Right lobe of liver (tissue), 6 donors: Measurements from ENCODE around the gene LRBA. TPM values are rescaled to one million over a fixed set of nuclear protein-coding genes. Genes with fewer than 3 reads are reported as not detected.

Experiments used
- ATAC-seq, 4 donors: fragments of 200-7000 bp; cut with Tn5 transposase; one replicate each; pipeline ENCODE4 v1.9.1; 2020; ENCODE audit warnings: mild to moderate bottlenecking in 4 of 4, moderate library complexity in 4 of 4
- DNase-seq, 3 donors: peaks; one replicate each; pipeline ENCODE4 v3.0.0-alpha.2; 2020
- H3K27ac ChIP-seq, 3 donors: fragments of 200-600 bp; one replicate each; pipeline ENCODE4 v1.8.0; 2022
- H3K27me3 ChIP-seq, 2 donors: fragments of 200-600 bp; one replicate each; pipeline ENCODE4 v1.8.0; 2022
- H3K36me3 ChIP-seq, 4 donors: fragments of 200-600 bp; sonication (generic) in 1 of 4; one replicate each; pipeline versions ENCODE4 v1.5.1 to v1.8.0; 2017 to 2022; ENCODE audit warnings: control low read depth in 1 of 4
- H3K4me1 ChIP-seq, 4 donors: fragments of 200-600 bp; sonication (generic) in 1 of 4; one replicate each; pipeline versions ENCODE4 v1.5.1 to v1.8.0; 2017 to 2022; ENCODE audit warnings: control low read depth in 1 of 4
- H3K4me3 ChIP-seq, 3 donors: fragments of 200-600 bp; one replicate each; pipeline ENCODE4 v1.8.0; 2022
- H3K9me3 ChIP-seq, 4 donors: fragments of 200-600 bp; sonication (generic) in 1 of 4; one replicate each; pipeline versions ENCODE4 v1.5.1 to v1.8.0; 2017 to 2022; ENCODE audit warnings: control low read depth in 1 of 4
- POLR2A ChIP-seq: fragments of 450-650 bp; IDR thresholded peaks from one replicate; pipeline ENCODE4 v1.6.1; 2017; ENCODE audit warnings: antibody characterized with exemption, mild to moderate bottlenecking
- WGBS: methylation state at CpG from one replicate; pipeline ENCODE4 v1.1.6; 2018; ENCODE audit warnings: low coverage, low lambda C conversion rate; ENCODE audit not compliant: insufficient coverage; ENCODE audit errors: missing lambda C conversion rate; 5-methylcytosine and 5-hydroxymethylcytosine counted together
- intact Hi-C, 2 donors: fragments of 100-400 bp; cut with DNase I; formaldehyde crosslinking; loops; one replicate each; pipeline versions ENCODE4 v1.11.2 to v1.14.1; 2022
- total RNA-seq, 6 experiments: library from RNA; depleted of rRNA in 2 of 6; stranded (reverse); fragments of >200 nt in 2 of 6; fragmentation: NEBNext Ultra II Directional in 3 of 6; extraction: Animal tissue kit (Norgen Biotek cat#: 25700) in 3 of 6; gene quantifications; one replicate each; pipeline versions ENCODE4 v1.1.0 to v1.2.4, GENCODE V29; 2016 to 2023
- TF ChIP-seq, protein P1 (sequence below), 4 donors: fragments of 200-600 bp in 3 of 4; fragments of 450-650 bp in 1 of 4; IDR thresholded peaks; one replicate each; pipeline versions ENCODE4 v1.5.1 to v1.8.0; 2016 to 2022; ENCODE audit warnings: antibody characterized with exemption in 4 of 4, mild to moderate bottlenecking in 2 of 4
- donor health status: DM: no; HTN: yes; CAD: no.
- donor health status: DM: no; HTN: no; CAD: no.
- donor health status: DM: no; HTN: no; CAD: no.
- donor health status: DM: no; HTN: yes; CAD: no.
- donor health status: DM: no; HTN: yes; CAD: no.

The LRBA gene
- total RNA-seq, 6 experiments from 2014 or later, result 18.9 to 48.1 (median 24.5) TPM

GRCh38 chr4:150238591-150238990 lies 776.5 kb downstream of the LRBA start:
- TF ChIP-seq, protein P1, sequence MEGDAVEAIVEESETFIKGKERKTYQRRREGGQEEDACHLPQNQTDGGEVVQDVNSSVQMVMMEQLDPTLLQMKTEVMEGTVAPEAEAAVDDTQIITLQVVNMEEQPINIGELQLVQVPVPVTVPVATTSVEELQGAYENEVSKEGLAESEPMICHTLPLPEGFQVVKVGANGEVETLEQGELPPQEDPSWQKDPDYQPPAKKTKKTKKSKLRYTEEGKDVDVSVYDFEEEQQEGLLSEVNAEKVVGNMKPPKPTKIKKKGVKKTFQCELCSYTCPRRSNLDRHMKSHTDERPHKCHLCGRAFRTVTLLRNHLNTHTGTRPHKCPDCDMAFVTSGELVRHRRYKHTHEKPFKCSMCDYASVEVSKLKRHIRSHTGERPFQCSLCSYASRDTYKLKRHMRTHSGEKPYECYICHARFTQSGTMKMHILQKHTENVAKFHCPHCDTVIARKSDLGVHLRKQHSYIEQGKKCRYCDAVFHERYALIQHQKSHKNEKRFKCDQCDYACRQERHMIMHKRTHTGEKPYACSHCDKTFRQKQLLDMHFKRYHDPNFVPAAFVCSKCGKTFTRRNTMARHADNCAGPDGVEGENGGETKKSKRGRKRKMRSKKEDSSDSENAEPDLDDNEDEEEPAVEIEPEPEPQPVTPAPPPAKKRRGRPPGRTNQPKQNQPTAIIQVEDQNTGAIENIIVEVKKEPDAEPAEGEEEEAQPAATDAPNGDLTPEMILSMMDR (IDR thresholded peaks at IDR 0.05), result no peak
- no peak for TF ChIP-seq POLR2A
- ATAC-seq (no peak), DNase-seq (no peak)
- intact Hi-C loops, result no loop called here
- WGBS, result 93% methylated on average over 1 of the region's 1 CpG
- no peak overlapping the region for H3K27ac ChIP-seq
- no peaks in the 10 kb centered on the region for H3K36me3 ChIP-seq
- no peak overlapping the region for H3K4me3 ChIP-seq
- H3K9me3 ChIP-seq, result no peaks in the 10 kb centered on the region
- H3K27me3 ChIP-seq, result no peaks in the 10 kb centered on the region
- H3K4me1 ChIP-seq, result no peaks in the 10 kb centered on the region

DNA sequence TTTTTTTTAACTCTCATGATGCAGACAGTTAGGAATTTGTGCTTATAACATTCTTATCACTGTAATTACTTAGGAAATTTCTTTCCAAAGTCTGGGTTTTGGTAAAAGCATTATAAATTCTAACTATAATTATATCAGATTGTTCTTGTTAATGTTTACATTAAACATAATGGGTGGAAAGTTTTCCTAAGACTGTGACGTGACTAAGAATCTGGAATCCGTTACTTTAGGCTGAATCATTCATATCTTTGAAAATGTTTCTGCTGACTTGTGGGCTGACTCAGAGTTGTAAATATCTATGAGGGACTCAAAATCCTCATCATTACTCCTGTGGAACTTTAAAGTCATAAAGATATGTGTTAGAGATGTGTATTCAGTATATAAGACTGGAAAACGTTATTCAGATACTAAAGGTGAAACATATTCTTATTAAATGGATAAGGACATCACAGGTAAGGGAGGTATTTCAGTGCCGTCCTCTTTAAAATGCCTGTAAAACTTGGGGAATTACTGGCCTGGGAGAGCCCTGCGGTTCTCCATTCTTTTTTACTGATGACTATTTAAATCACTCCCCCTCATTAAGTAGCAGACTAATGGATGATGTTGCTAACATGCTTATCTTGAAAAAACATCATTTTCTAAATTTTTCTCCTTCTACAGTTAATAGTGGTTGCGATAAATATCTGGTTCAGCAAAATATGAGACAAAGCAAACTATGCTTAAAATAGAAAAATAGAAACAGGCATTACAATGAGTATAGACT lies 777.8 kb downstream of the LRBA start:
- DNase-seq (no peak), ATAC-seq (peak in 1 of 4 donors; percentile 25)
- TF ChIP-seq POLR2A, result no peak
- TF ChIP-seq, protein P1 (IDR thresholded peaks at IDR 0.05), result no peak
- H3K4me1 ChIP-seq, result peaks cover 0 to under 1% (median 0%) of the 10 kb centered on the region in 4 donors
- H3K27me3 ChIP-seq, result no peaks in the 10 kb centered on the region
- intact Hi-C loops, result no loop called here
- no peaks in the 10 kb centered on the region for H3K36me3 ChIP-seq
- no peak overlapping the region for H3K4me3 ChIP-seq
- no peak overlapping the region for H3K27ac ChIP-seq
- no peaks in the 10 kb centered on the region for H3K9me3 ChIP-seq
- WGBS, result 77% methylated on average over 6 of the region's 6 CpGs

DNA sequence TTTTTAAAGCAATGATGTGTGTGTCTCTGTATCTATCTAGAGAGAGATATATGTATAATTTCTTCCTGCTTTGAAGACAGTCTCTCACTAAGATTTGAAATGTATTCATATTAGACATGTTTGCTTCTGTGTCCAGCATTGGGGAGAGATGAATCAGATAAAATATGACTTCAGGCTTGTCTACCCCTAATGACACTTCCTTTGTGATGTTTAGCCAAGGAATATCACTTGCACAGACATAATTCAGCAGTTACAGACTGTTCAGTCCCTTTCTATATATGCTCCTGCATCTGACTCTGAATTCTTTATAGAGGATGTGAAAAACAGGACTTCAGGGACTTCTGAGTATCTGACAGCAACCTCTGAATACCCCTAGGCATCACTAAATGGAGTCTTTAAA lies 778.5 kb downstream of the LRBA start:
- Histone ChIP-seq H3K27ac (peak overlapping the region; percentile 31 to 41 (median 37)), H3K27me3 (no peaks in the 10 kb centered on the region), H3K4me1 (peaks cover 0 to 7% (median 2%) of the 10 kb centered on the region in 4 donors), H3K9me3 (no peaks in the 10 kb centered on the region), H3K36me3 (no peaks in the 10 kb centered on the region), H3K4me3 (no peak overlapping the region)
- TF ChIP-seq, protein P1 (IDR thresholded peaks at IDR 0.05), result no peak
- no peak for TF ChIP-seq POLR2A
- no peak for ATAC-seq
- DNase-seq, result no peak
- intact Hi-C loops, result no loop called here

GRCh38 chr4:150235808-150236271 lies 779.2 kb downstream of the LRBA start:
- Histone ChIP-seq H3K4me1 (peaks cover 0 to 12% (median 6%) of the 10 kb centered on the region in 4 donors), H3K36me3 (no peaks in the 10 kb centered on the region), H3K27me3 (no peaks in the 10 kb centered on the region), H3K9me3 (no peaks in the 10 kb centered on the region), H3K27ac (peak overlapping the region in 2 of 3 donors; percentile 31 to 37), H3K4me3 (no peak overlapping the region)
- ATAC-seq (no peak), DNase-seq (no peak)
- 68% methylated on average over 6 of the region's 6 CpGs for WGBS
- TF ChIP-seq, protein P1 (IDR thresholded peaks at IDR 0.05), result no peak
- no peak for TF ChIP-seq POLR2A
- intact Hi-C loops, result no loop called here
